Type B pancreatic cell (in vitro differentiated cells): ENCODE results near the gene MYO5B. TPM values are rescaled to one million over a fixed set of nuclear protein-coding genes. Genes with fewer than 3 reads are reported as not detected.

Experiments
- DNase-seq: peaks from one replicate; pipeline ENCODE4 v3.0.0; 2021; ENCODE audit warnings: mixed read lengths; ENCODE audit not compliant: unreplicated experiment; ENCODE audit errors: extremely low spot score
- H3K27ac Mint-ChIP-seq: 2 replicates; pipeline ENCODE4 v1.8.0; 2021; ENCODE audit warnings: mild to moderate bottlenecking, mixed read lengths
- H3K27me3 Mint-ChIP-seq: 2 replicates; pipeline ENCODE4 v1.8.0; 2021; ENCODE audit warnings: mixed read lengths
- H3K36me3 Mint-ChIP-seq: 2 replicates; pipeline ENCODE4 v1.8.0; 2021; ENCODE audit warnings: mixed read lengths
- H3K4me1 Mint-ChIP-seq: one replicate; pipeline ENCODE4 v1.8.0; 2021; ENCODE audit warnings: mixed read lengths; ENCODE audit not compliant: unreplicated experiment
- H3K4me3 Mint-ChIP-seq: 2 replicates; pipeline ENCODE4 v1.8.0; 2021; ENCODE audit warnings: mild to moderate bottlenecking, mixed read lengths
- H3K9me3 Mint-ChIP-seq: 2 replicates; pipeline ENCODE4 v1.8.0; 2021; ENCODE audit warnings: mixed read lengths
- CTCF ChIP-seq: fragments of 200-600 bp; sonication (generic); conservative IDR thresholded peaks from 2 replicates; pipeline ENCODE4 v1.5.0; 2021; ENCODE audit warnings: antibody characterized with exemption, mild to moderate bottlenecking
- total RNA-seq: library from RNA; stranded (reverse); gene quantifications from 2 replicates; pipeline ENCODE4 v1.2.1, GENCODE V29; 2021; ENCODE audit warnings: low replicate concordance

Gene MYO5B
- total RNA-seq, 1 donor from 2014 or later: 51.7 TPM

- no peak for TF ChIP-seq CTCF
- Mint-ChIP-seq H3K9me3 (no peaks in the 10 kb centered on the region), H3K27me3 (no peaks in the 10 kb centered on the region), H3K4me1 (peaks cover 3% of the 10 kb centered on the region), H3K27ac (no peak overlapping the region), H3K4me3 (no peak overlapping the region), H3K36me3 (peaks cover 13% of the 10 kb centered on the region)
- no peak for DNase-seq
Observed at GRCh38 chr18:49934457-49934856, 260.5 kb downstream of the MYO5B start.

GRCh38 chr18:49933530-49934128 is 261.3 kb downstream of the MYO5B start:
- H3K27ac Mint-ChIP-seq: no peak overlapping the region
- no peak for TF ChIP-seq CTCF
- H3K9me3 Mint-ChIP-seq: no peaks in the 10 kb centered on the region
- H3K4me3 Mint-ChIP-seq: no peak overlapping the region
- no peak for DNase-seq
- H3K27me3 Mint-ChIP-seq: no peaks in the 10 kb centered on the region
- H3K4me1 Mint-ChIP-seq: peaks cover 3% of the 10 kb centered on the region
- peaks cover 12% of the 10 kb centered on the region for H3K36me3 Mint-ChIP-seq

- H3K27me3 Mint-ChIP-seq: no peaks in the 10 kb centered on the region
- no peaks in the 10 kb centered on the region for H3K9me3 Mint-ChIP-seq
Observed at GRCh38 chr18:49931760-49932159, 263.2 kb downstream of the MYO5B start.

GRCh38 chr18:49931179-49931578 is 263.8 kb downstream of the MYO5B start:
- Mint-ChIP-seq H3K27ac (no peak overlapping the region), H3K4me1 (peaks cover 3% of the 10 kb centered on the region), H3K27me3 (no peaks in the 10 kb centered on the region), H3K36me3 (peaks cover 32% of the 10 kb centered on the region), H3K4me3 (no peak overlapping the region), H3K9me3 (no peaks in the 10 kb centered on the region)
- DNase-seq: no peak
- TF ChIP-seq CTCF: no peak

More at GRCh38 chr18:49931760-49932159, 263.2 kb downstream of the MYO5B start:
- Mint-ChIP-seq H3K36me3 (peaks cover 27% of the 10 kb centered on the region), H3K27ac (no peak overlapping the region), H3K4me1 (peaks cover 3% of the 10 kb centered on the region), H3K4me3 (no peak overlapping the region)
- no peak for TF ChIP-seq CTCF
- no peak for DNase-seq

GRCh38 chr18:49926106-49926745 is 268.7 kb downstream of the MYO5B start:
- Mint-ChIP-seq H3K27ac (no peak overlapping the region), H3K4me1 (peaks cover 4% of the 10 kb centered on the region), H3K4me3 (no peak overlapping the region), H3K9me3 (no peaks in the 10 kb centered on the region), H3K27me3 (no peaks in the 10 kb centered on the region), H3K36me3 (peaks cover 40% of the 10 kb centered on the region)
- TF ChIP-seq CTCF: no peak
- no peak for DNase-seq
